Measurements from ENCODE around the gene ZNF526. TPM values are rescaled to one million over a fixed set of nuclear protein-coding genes. Genes with fewer than 3 reads are reported as not detected.

The ZNF526 gene, protein sequence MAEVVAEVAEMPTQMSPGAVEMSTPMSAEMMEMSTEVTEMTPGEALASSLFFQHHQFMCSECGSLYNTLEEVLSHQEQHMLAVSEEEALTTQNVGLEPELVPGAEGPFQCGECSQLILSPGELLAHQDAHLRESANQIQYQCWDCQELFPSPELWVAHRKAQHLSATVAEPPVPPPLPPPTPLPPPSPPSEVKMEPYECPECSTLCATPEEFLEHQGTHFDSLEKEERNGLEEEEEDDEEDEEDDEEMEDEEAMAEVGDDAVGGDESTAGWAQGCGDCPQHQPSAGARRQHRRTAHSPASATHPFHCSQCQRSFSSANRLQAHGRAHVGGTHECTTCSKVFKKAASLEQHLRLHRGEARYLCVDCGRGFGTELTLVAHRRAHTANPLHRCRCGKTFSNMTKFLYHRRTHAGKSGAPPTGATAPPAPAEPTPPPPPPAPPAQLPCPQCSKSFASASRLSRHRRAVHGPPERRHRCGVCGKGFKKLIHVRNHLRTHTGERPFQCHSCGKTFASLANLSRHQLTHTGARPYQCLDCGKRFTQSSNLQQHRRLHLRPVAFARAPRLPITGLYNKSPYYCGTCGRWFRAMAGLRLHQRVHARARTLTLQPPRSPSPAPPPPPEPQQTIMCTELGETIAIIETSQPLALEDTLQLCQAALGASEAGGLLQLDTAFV
- 9.7 and 12.7 TPM in 2 replicates for total RNA-seq

DNA sequence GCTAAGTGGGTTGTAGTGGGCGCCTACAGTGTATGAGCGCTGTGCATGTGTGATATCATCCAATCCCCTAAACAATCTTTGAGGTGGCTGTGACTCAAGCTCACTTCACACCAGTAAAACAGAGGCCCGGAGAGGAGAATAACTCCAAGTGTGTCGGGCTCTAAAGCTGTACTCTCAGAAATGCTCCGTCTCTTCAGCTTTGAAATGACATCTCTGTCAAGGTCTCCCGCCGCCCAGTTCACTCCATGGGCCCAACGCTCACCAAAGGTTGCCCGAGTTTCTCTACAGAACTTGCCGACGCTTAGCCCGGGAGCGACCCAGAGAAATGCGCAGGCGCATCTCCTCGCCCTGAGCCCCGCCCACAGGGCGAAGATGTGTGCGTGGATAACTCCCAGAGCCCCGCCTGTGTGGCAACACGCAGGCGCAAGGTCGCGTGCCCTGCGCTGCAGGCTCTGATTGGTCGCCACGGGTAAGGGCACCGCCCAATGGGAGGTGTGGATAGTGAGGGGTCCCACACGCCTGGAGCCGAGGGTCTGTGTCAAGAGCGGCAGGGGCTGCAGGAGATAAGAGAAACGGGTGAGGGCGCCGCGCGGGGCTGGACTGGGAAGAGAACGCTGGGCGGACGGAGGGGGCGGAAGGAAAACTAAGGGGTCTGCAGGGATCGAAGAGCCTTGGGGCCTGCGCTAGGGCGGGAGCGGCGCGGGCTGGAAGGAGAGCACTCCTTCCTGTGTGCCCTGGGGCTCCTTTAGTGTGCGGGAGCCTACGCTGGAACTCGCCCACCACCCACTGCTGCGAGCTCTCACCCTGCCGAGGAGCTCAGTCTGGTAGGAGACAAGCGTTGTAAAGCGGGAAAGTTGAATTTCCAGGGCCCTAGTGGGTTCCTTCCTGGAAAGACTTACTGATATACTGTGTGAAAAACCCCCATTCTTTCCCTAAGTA, at the start of gene ZNF526:
Gene ZNF526 (plus strand): TSS at position 501 of the 939 bp plus-strand sequence. CDS start 4,092 bp downstream, outside the sequence.

GRCh38 chr19:42217520-42218437, 2.3 kb upstream of the ZNF526 start, which contains the start of gene DEDD2:
Gene DEDD2, minus strand, starts transcription at chr19:42217677. Its CDS starts 670 bp downstream, at chr19:42217007.

GRCh38 chr19:42242512-42243409, 22.6 kb downstream of the ZNF526 start, which contains the start of gene GSK3A:
Gene GSK3A, minus strand, starts transcription at chr19:42242602. Its CDS starts 137 bp downstream, at chr19:42242465.

DNA sequence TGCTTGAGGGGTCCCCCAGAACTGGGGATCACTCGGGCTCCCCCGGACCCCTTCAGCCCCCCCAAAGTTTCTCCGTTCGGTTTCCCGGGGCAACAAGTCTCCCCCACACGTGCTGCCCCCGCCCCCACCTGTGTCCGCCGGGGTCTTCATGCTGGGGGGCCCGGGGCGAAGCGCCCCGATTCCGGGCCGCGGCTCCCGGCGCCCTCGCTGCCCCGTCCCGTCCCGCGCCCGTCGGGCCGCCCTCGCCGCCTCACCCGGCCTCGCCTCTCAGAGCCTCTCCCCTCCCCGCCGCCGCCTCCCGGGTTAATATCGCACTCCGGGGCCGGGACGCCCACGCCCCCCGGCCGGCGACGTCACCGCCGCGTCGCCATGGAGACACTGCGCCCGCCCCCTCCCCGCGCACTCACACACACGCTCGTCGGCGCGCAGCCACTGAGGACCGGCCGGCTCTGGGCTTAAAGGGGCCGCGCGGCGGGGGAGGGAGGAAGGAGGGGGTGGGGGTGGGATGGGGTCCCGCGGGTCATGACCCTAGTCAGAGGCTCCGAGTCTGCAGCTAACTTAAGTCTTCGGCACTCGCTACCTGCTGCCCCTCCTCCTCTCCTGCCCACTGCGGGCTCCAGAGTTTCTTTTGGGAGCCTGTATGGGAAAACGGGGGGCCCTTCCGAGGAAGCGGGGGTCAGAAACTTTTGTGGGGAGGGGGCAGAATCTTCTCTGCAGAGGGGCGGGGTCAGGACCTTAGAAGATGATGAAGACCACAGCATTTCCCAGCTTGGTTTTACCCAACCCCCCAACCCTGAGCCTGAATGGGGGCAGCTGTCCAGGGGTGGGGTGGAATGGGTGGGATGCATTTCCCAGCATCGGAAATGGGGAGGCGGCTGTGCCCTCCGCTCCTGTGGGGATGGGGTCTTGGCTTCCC, 35.0 kb downstream of the ZNF526 start, which contains the start of gene ERF:
Gene ERF (minus strand): TSS at position 279 of the 916 bp plus-strand sequence. CDS start 129 bp downstream, at position 150.

GRCh38 chr19:42268704-42269477, 48.8 kb downstream of the ZNF526 start, which contains the start of gene CIC:
Gene CIC, plus strand, starts transcription at chr19:42269252. Its CDS starts 2,532 bp downstream, at chr19:42271784.

Other genes starting within 250 kb of the ZNF526 start
- under 0.01 and 0.15 TPM in 2 replicates for gene ATP1A3, start 226.1 kb upstream of the ZNF526 start, total RNA-seq
- 0.58 and 0.66 TPM in 2 replicates for gene GRIK5, start 150.1 kb upstream of the ZNF526 start, total RNA-seq
- 10.8 and 15.7 TPM in 2 replicates for gene ZNF574, start 144.1 kb upstream of the ZNF526 start, total RNA-seq
- gene POU2F2, start 87.9 kb upstream of the ZNF526 start, total RNA-seq, result 0.17 TPM in 1 of 2 replicates, not detected in the other
- 19.2 and 22.0 TPM in 2 replicates for gene DEDD2, start 2.6 kb upstream of the ZNF526 start, total RNA-seq
- 14.7 and 17.9 TPM in 2 replicates for gene GSK3A, start 22.3 kb downstream of the ZNF526 start, total RNA-seq
- 26.0 and 31.9 TPM in 2 replicates for gene ERF, start 34.8 kb downstream of the ZNF526 start, total RNA-seq
- 43.5 and 44.0 TPM in 2 replicates for gene CIC, start 48.9 kb downstream of the ZNF526 start, total RNA-seq
- 0.15 and 1.5 TPM in 2 replicates for gene PRR19, start 81.8 kb downstream of the ZNF526 start, total RNA-seq
- 14.9 and 46.7 TPM in 2 replicates for gene PAFAH1B3, start 82.3 kb downstream of the ZNF526 start, total RNA-seq
- gene TMEM145, start 93.0 kb downstream of the ZNF526 start, total RNA-seq, result 0.33 TPM in 1 of 2 replicates, not detected in the other
- 30.3 and 65.5 TPM in 2 replicates for gene MEGF8, start 105.3 kb downstream of the ZNF526 start, total RNA-seq
- not detected in 2 replicates for gene CNFN, start 170.0 kb downstream of the ZNF526 start, total RNA-seq
- 2.2 and 2.9 TPM in 2 replicates for gene LIPE, start 207.1 kb downstream of the ZNF526 start, total RNA-seq
- gene CXCL17, start 222.6 kb downstream of the ZNF526 start, total RNA-seq, result not detected in 2 replicates

All from smooth muscle cell of trachea (primary cell).